22Rv1 (cell line): ENCODE data around the gene CMBL.

Experiments used
- H3K27ac ChIP-seq: fragments of 450-650 bp; 2 replicates; pipeline ENCODE4 v1.5.1; 2017
- CTCF ChIP-seq: fragments of 450-650 bp; IDR thresholded peaks from 2 replicates; pipeline ENCODE4 v1.5.1; 2017; ENCODE audit warnings: mild to moderate bottlenecking
- ZFX ChIP-seq: fragments of 450-650 bp; IDR thresholded peaks from 2 replicates; pipeline ENCODE4 v1.6.1; 2017; ENCODE audit warnings: antibody characterized with exemption, borderline replicate concordance

The CMBL gene

DNA sequence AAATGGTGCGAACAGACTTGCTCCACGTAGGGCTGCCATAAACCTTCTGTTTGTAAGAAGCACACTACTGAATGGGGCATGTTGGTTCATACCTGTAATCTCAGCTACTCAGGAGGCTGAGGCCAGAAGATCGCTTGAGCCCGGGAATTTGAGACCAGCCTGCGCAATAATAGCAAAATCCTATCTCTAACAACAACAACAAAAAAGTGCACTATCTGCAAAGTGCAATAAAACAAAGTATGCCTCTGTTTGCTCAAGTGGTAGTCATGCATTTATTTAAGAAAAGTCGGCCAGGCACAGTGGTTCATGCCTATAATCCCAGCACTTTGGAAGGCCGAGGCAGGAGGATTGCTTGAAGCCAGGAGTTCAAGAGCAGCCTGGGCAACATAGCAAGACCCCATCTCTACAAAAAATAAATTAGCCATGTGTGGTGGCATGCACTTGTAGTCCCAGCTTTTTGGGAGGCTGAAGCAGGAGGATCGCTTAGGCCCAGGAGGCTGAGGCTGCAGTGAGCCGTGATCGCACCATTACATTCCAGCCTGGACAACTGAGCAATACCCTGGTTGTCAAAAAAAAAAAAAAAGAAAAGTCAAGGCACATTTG, 63.3 kb downstream of the CMBL start:
- TF ChIP-seq CTCF (no peak), ZFX (no peak)
- H3K27ac ChIP-seq = no peak overlapping the region

DNA sequence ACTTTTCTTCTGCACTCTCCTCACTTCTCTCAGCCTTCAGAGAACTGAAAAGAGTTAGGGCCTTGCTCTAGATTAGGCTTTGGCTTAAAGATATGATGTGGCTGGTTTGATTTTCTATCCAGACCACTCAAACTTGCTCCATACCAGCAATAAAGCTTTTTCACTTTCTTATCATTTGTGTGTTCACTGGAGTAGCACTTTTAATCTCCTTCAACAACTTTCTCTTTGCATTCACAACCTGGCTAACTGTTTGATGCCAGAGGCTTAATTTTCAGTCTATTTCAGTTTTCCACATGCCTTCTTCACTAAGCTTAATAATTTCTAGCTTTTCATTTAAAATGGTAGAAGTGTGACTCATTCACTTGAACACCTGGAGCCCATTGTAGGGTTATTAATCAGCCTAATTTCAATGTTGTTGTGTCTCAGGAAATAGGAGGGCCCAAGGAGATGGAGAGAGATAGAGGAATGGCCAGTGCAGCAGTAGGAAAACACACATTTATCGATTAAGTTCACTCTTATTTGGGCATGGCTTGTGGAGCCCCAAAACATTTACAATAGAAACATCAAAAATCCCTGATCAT, 64.0 kb downstream of the CMBL start:
- H3K27ac ChIP-seq = no peak overlapping the region
- TF ChIP-seq ZFX = no peak
- TF ChIP-seq CTCF = no peak

GRCh38 chr5:10235350-10235749, 72.4 kb downstream of the CMBL start:
- no peak for TF ChIP-seq ZFX
- TF ChIP-seq CTCF = no peak
- no peak overlapping the region for H3K27ac ChIP-seq

- TF ChIP-seq ZFX (no peak), CTCF (peak; percentile 36)
- no peak overlapping the region for H3K27ac ChIP-seq
These were observed 74.2 kb downstream of the CMBL start for GRCh38 chr5:10233505-10233904.

DNA sequence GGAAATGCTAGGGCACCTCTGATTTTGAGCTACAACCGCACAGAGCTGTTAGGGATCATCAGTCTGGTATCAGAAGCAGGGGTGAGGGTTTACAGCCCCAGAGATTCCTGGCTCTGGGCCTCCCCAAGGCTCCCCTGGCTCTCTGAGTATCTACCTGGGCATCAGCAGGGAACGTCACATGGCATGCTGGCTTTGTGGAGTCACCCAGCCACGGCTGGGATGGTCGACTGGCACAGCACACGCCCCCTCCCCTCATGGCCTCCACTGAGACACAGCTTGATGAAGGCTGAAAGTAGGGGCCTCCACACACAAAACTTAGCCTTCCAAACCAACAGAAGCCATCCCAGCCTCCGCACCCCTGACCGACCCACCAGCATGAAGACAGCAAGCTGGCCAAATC, 74.7 kb downstream of the CMBL start:
- TF ChIP-seq ZFX (no peak), CTCF (no peak)
- no peak overlapping the region for H3K27ac ChIP-seq

DNA sequence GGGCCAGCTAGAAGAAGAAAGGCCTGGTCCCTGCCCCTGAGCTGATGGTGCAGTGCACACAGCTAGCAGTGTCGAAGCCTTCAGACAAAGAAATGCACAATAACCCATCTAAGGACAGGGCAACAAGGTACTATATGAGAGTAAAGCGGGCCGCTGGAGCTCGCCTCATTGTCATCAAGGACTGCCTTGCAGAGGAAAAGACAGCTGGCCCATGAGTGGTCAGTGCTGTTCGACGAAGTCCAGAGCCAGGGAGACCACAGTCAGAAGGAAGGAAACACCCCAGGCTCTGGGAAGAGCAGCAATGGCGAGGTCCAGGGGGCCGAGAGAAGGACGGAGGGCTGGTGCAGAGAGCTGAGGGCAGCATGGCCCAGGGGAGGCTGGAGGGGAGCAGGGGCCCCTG, 75.3 kb downstream of the CMBL start:
- no peak overlapping the region for H3K27ac ChIP-seq
- TF ChIP-seq CTCF (no peak), ZFX (no peak)

DNA sequence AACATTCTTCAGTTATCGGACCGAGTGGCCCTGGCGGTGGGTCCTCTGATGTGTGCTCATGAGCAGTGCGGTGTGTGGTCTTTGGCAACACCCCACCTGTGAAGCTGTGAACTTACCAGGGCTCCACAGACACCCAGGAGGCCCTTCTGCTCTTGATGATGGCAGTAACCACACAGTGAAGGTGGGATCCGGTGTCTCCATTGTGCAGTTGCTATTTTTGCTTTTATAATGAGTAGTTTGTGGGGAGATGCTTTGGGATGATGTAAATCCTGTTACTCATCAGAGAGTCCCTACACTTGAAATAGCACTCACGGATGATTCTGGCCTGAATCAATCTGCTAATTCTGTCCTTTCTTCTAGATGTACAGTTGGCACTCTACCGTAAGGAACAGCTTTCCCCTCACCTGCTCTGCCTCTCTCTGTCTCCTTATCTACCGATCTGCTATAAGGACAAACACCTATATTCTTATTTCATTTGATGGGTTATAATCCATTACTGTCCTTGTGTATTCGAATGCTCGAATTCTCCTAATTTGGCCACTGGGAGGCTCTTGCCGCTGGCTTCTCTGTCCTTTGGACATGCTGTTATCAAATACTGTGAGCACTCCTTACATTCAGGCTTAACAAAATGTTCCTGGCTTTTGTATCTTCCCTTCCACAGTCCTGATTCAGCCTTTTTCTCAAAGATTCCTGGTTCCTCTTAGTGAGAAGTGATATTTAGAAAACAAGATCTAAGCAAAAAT, 78.2 kb downstream of the CMBL start:
- H3K27ac ChIP-seq = no peak overlapping the region
- TF ChIP-seq CTCF (no peak), ZFX (no peak)
